Smooth muscle cell (in vitro differentiated cells): ENCODE data around the gene SH3RF1. TPM values are rescaled to one million over a fixed set of nuclear protein-coding genes. Genes with fewer than 3 reads are reported as not detected.
A peak's percentile ranks its signal among the peaks of the same experiment; 100 is the strongest.

Source experiments
- DNase-seq: peaks from one replicate; lab custom pipeline; 2025; ENCODE audit not compliant: unreplicated experiment; lab: John Stamatoyannopoulos, UW
- H2AFZ ChIP-seq: fragments of 200-600 bp; sonication (generic); 2 replicates; pipeline ENCODE4 v1.6.0; 2016; ENCODE audit warnings: antibody characterized with exemption, low read depth, mild to moderate bottlenecking
- H3F3A ChIP-seq: fragments of 200-600 bp; sonication (generic); 2 replicates; pipeline ENCODE4 v1.6.0; 2017; ENCODE audit warnings: antibody characterized with exemption, low read depth
- H3K27ac ChIP-seq: fragments of 200-600 bp; sonication (generic); 2 replicates; pipeline ENCODE4 v1.5.1; 2016; ENCODE audit warnings: low read depth, mild to moderate bottlenecking
- H3K27me3 ChIP-seq: fragments of 200-600 bp; sonication (generic); 2 replicates; pipeline ENCODE4 v1.6.1; 2016; ENCODE audit warnings: low read depth, mild to moderate bottlenecking
- H3K36me3 ChIP-seq: fragments of 200-600 bp; sonication (generic); 2 replicates; pipeline ENCODE4 v1.5.1; 2016; ENCODE audit warnings: low read depth
- H3K4me1 ChIP-seq: fragments of 200-600 bp; sonication (generic); 2 replicates; pipeline ENCODE4 v1.5.1; 2016; ENCODE audit warnings: low read depth
- H3K4me2 ChIP-seq: fragments of 200-600 bp; sonication (generic); 2 replicates; pipeline ENCODE4 v1.6.0; 2016; ENCODE audit warnings: mild to moderate bottlenecking
- H3K4me3 ChIP-seq: fragments of 200-600 bp; sonication (generic); 2 replicates; pipeline ENCODE4 v1.5.1; 2016; ENCODE audit warnings: mild to moderate bottlenecking
- H3K79me2 ChIP-seq: fragments of 200-600 bp; sonication (generic); 2 replicates; pipeline ENCODE4 v1.6.0; 2016; ENCODE audit warnings: low read depth, mild to moderate bottlenecking
- H3K9ac ChIP-seq: fragments of 200-600 bp; sonication (generic); 2 replicates; pipeline ENCODE4 v1.6.0; 2016; ENCODE audit warnings: low read depth
- H3K9me3 ChIP-seq: fragments of 200-600 bp; sonication (generic); replicated peaks from 2 replicates; pipeline ENCODE4 v1.5.1; 2016; ENCODE audit warnings: low read depth
- H4K20me1 ChIP-seq: fragments of 200-600 bp; sonication (generic); 2 replicates; pipeline ENCODE4 v1.6.0; 2016; ENCODE audit warnings: low read depth
- WGBS: methylation state at CpG from one replicate; pipeline ENCODE4 v1.1.7; 2016; ENCODE audit warnings: low lambda C conversion rate; 5-methylcytosine and 5-hydroxymethylcytosine counted together
- polyA plus RNA-seq: library from polyadenylated mRNA; unstranded; fragments of >200 nt; fragmentation: Nextera tagmentation; extraction: Ambion mirVana; gene quantifications from 2 replicates; pipeline ENCODE4 v1.2.1, GENCODE V29; 2016
- total RNA-seq: library from RNA; depleted of rRNA; stranded (reverse); fragments of >200 nt; gene quantifications from 2 replicates; pipeline ENCODE4 v1.2.3, GENCODE V29; 2014
- TF ChIP-seq, protein P1 (sequence below): fragments of 200-600 bp; sonication (generic); IDR thresholded peaks from 2 replicates; pipeline ENCODE4 v1.5.1; 2017; ENCODE audit warnings: borderline replicate concordance, mild to moderate bottlenecking, antibody characterized with exemption; ENCODE audit not compliant: insufficient read depth, poor library complexity, severe bottlenecking

The SH3RF1 gene
- total and polyA plus RNA-seq, 2 experiments from 2014 or later, result 9.4 to 10.2 TPM

DNA sequence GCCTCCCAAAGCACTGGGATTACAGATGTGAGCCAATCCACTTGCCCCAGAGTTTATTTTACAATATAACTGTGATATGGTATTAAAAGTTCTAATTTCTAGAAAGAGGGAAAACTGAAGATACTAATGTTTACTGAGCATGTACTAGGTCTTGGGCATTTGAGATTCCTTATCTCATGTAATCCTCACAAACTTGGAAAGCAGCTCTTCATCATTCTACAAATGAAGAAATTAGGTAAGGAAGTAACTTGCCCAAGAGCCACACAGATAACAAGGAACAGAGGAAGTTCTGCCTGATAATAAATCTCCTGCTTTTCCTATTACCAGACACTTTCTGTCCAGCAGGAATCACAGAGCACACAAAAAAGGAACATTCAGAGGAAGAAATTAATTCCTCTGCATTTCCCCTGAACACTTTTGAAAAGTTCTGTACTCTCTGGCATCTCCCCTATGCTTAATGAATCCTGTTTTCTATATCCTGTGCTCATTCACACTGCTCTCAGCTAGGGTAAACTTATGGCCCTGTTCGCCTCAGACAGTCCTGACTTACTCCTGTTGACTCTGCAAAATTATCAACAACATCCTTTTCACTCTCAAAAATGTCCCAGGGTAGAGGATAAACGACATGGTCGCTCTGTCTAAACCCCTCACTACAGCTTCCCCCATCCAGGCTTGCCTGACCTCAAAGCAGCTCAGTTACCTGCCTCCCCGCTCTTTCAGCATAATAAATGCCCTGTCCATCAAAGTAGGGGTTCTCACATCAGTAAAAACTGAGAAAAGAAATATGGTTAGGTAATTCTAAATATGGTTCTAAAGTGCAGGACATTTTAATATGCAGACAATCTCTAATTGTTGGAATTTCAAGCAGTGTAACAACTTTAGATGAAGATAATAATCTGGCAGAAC lies 13.6 kb downstream of the SH3RF1 start:
- Histone ChIP-seq H3K36me3 (no peaks in the 10 kb centered on the region), H3K9ac (no peak overlapping the region), H3K4me2 (peak overlapping the region; percentile 52), H3K79me2 (peaks cover 94% of the 10 kb centered on the region), H3K27me3 (no peaks in the 10 kb centered on the region), H3K4me1 (peaks cover 72% of the 10 kb centered on the region), H2AFZ (no peak overlapping the region), H3F3A (peaks cover 4% of the 10 kb centered on the region), H3K27ac (peak overlapping the region; percentile 66), H3K9me3 (no peaks in the 10 kb centered on the region), H4K20me1 (peaks cover 87% of the 10 kb centered on the region), H3K4me3 (no peak overlapping the region)
- no peak for DNase-seq
- TF ChIP-seq, protein P1, sequence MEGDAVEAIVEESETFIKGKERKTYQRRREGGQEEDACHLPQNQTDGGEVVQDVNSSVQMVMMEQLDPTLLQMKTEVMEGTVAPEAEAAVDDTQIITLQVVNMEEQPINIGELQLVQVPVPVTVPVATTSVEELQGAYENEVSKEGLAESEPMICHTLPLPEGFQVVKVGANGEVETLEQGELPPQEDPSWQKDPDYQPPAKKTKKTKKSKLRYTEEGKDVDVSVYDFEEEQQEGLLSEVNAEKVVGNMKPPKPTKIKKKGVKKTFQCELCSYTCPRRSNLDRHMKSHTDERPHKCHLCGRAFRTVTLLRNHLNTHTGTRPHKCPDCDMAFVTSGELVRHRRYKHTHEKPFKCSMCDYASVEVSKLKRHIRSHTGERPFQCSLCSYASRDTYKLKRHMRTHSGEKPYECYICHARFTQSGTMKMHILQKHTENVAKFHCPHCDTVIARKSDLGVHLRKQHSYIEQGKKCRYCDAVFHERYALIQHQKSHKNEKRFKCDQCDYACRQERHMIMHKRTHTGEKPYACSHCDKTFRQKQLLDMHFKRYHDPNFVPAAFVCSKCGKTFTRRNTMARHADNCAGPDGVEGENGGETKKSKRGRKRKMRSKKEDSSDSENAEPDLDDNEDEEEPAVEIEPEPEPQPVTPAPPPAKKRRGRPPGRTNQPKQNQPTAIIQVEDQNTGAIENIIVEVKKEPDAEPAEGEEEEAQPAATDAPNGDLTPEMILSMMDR, result no peak
- 55% methylated on average over 4 of the region's 4 CpGs for WGBS

DNA sequence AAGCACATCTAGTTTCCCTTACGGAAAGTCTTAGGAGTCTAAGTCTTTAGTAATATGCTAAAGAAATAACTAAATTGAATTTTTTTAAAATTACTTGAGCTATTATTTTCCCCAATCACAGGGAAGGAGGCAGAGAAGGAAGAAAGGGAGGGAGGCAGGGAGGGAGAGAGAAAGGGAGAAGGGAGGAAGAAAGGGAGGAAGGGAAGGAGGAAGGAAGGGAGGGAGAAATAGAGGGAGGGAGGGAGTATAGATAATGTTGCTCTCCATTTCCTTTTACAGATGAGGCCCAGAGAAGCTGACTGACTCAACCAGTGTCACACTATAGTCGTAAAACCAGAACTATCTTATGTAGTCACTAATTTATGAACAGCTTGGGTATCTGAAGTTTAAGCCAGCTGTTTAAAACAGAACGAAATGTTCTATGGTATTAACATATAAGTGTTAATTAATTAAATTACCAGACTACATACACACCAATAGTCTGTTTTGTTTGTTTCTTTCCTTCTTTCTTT lies 14.6 kb downstream of the SH3RF1 start:
- Histone ChIP-seq H3K27me3 (no peaks in the 10 kb centered on the region), H3K79me2 (peaks cover 93% of the 10 kb centered on the region), H3K9ac (no peak overlapping the region), H3K4me1 (peaks cover 74% of the 10 kb centered on the region), H3K4me2 (peak overlapping the region; percentile 52), H3F3A (peaks cover 4% of the 10 kb centered on the region), H3K9me3 (no peaks in the 10 kb centered on the region), H4K20me1 (peaks cover 87% of the 10 kb centered on the region), H2AFZ (no peak overlapping the region), H3K36me3 (no peaks in the 10 kb centered on the region), H3K4me3 (no peak overlapping the region), H3K27ac (peak overlapping the region; percentile 66)
- WGBS, result 29% methylated on average over 3 of the region's 3 CpGs
- TF ChIP-seq, protein P1, result no peak
- no peak for DNase-seq

DNA sequence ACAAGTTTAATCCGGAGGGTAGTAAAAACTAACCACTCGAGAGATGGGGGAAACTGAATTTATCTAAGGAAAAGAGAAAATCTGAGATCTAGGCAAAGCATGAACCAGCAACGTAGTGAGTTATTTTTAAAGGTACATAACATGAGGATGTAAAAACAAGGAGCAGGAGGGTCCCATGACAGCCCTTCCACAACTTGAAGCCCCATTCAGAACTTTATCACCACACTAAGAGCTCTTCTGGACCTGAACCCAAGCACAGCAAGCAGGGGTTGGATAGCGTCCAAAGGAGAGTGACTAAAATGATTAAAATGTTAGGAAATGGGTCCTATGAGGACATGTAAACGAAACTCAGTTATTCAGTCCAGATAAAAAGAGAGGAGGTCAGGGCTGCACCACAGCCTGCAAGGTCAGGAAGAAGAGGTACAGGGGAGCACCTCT lies 16.2 kb downstream of the SH3RF1 start:
- no peaks in the 10 kb centered on the region for H3K36me3 ChIP-seq
- H3F3A ChIP-seq, result peaks cover 4% of the 10 kb centered on the region
- H3K9me3 ChIP-seq, result no peaks in the 10 kb centered on the region
- peaks cover 84% of the 10 kb centered on the region for H4K20me1 ChIP-seq
- TF ChIP-seq, protein P1, result no peak
- peaks cover 69% of the 10 kb centered on the region for H3K4me1 ChIP-seq
- no peak overlapping the region for H2AFZ ChIP-seq
- no peak for DNase-seq
- no peak overlapping the region for H3K4me3 ChIP-seq
- H3K4me2 ChIP-seq, result peak overlapping the region; percentile 54
- no peak overlapping the region for H3K9ac ChIP-seq
- WGBS, result 14% methylated on average over 5 of the region's 5 CpGs
- H3K79me2 ChIP-seq, result peaks cover 88% of the 10 kb centered on the region
- H3K27ac ChIP-seq, result peak overlapping the region; percentile 57
- H3K27me3 ChIP-seq, result no peaks in the 10 kb centered on the region
